Parathyroid adenoma (tissue), 2 donors: Measurements from ENCODE around the gene FNBP1.

ENCODE experiments used
- H2AFZ ChIP-seq: fragments of 300-600 bp; sonication (generic); one replicate; pipeline ENCODE4 v1.7.0; 2017; ENCODE audit warnings: antibody characterized with exemption, mild to moderate bottlenecking
- H3K27ac ChIP-seq: fragments of 300-600 bp; sonication (generic); one replicate; pipeline ENCODE4 v1.7.0; 2017
- H3K27me3 ChIP-seq: fragments of 300-600 bp; sonication (generic); one replicate; pipeline ENCODE4 v1.7.0; 2017; ENCODE audit warnings: low read length; ENCODE audit not compliant: control insufficient read depth, insufficient read depth
- H3K36me3 ChIP-seq: fragments of 300-600 bp; sonication (generic); one replicate; pipeline ENCODE4 v1.7.0; 2017; ENCODE audit warnings: low read length; ENCODE audit not compliant: control insufficient read depth, insufficient read depth
- H3K4me1 ChIP-seq: fragments of 300-600 bp; sonication (generic); one replicate; pipeline ENCODE4 v1.7.0; 2017; ENCODE audit warnings: control low read depth
- H3K4me2 ChIP-seq: fragments of 300-600 bp; sonication (generic); one replicate; pipeline ENCODE4 v1.7.0; 2017; ENCODE audit warnings: low read length
- H3K4me3 ChIP-seq: fragments of 300-600 bp; sonication (generic); one replicate; pipeline ENCODE4 v1.7.0; 2017; ENCODE audit warnings: low read depth, low read length
- H3K79me2 ChIP-seq: fragments of 300-600 bp; sonication (generic); one replicate; pipeline ENCODE4 v1.7.0; 2017; ENCODE audit warnings: control low read depth
- H3K9ac ChIP-seq: fragments of 300-600 bp; sonication (generic); one replicate; pipeline ENCODE4 v1.7.0; 2017; ENCODE audit warnings: mild to moderate bottlenecking
- H3K9me3 ChIP-seq: fragments of 300-600 bp; sonication (generic); one replicate; pipeline ENCODE4 v1.7.0; 2017; ENCODE audit warnings: low read length; ENCODE audit not compliant: control insufficient read depth
- TF ChIP-seq, protein P1 (sequence below): fragments of 300-600 bp; sonication (generic); IDR thresholded peaks from one replicate; pipeline ENCODE4 v1.7.0; 2017; ENCODE audit warnings: antibody characterized with exemption, mild to moderate bottlenecking
- donor health status: primary hyperparathyroidism.

FNBP1 gene

DNA sequence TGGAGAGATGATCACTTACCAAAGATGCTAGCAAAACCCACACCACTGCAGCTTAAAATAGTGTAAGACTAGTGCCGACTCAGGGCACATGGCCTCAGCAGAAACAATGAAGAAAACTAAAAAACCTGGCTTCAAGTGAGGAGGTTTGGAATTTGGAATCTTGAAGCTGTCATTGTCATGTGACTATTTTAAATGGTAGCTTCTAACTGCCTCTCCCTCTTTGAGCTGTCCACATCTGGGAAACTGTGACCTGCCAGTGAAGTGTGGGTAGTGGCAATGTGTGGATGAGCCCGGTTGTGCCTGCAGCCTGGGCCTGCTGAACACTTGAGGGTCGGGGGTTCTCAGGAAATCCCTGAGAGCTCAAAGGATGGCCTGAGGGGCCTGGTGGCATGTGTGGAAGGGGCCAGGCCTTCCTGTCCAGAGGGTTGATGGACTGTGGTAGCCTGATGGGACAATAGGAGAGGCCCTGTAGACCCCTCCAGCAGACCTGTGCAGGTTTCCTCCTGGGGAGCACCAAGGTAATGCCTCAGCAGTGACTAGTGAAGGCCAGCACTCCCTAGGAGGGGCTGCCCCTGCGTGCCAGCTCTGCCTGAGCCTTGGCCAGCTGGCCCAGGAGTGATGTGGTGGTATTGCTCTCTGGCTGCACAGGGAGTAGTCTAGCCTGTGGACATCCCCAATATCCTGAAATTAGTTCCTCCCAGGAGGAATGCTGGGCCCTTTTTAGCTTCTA, 194.1 kb downstream of the FNBP1 start:
- no peaks in the 10 kb centered on the region for H3K9me3 ChIP-seq
- H3K4me3 ChIP-seq, result no peak overlapping the region
- H2AFZ ChIP-seq, result no peak overlapping the region
- no peaks in the 10 kb centered on the region for H3K36me3 ChIP-seq
- H3K9ac ChIP-seq, result no peak overlapping the region
- no peak overlapping the region for H3K27ac ChIP-seq
- TF ChIP-seq, protein P1, sequence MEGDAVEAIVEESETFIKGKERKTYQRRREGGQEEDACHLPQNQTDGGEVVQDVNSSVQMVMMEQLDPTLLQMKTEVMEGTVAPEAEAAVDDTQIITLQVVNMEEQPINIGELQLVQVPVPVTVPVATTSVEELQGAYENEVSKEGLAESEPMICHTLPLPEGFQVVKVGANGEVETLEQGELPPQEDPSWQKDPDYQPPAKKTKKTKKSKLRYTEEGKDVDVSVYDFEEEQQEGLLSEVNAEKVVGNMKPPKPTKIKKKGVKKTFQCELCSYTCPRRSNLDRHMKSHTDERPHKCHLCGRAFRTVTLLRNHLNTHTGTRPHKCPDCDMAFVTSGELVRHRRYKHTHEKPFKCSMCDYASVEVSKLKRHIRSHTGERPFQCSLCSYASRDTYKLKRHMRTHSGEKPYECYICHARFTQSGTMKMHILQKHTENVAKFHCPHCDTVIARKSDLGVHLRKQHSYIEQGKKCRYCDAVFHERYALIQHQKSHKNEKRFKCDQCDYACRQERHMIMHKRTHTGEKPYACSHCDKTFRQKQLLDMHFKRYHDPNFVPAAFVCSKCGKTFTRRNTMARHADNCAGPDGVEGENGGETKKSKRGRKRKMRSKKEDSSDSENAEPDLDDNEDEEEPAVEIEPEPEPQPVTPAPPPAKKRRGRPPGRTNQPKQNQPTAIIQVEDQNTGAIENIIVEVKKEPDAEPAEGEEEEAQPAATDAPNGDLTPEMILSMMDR, result no peak
- H3K4me2 ChIP-seq, result no peak overlapping the region
- H3K79me2 ChIP-seq, result no peaks in the 10 kb centered on the region
- no peaks in the 10 kb centered on the region for H3K27me3 ChIP-seq
- no peaks in the 10 kb centered on the region for H3K4me1 ChIP-seq

DNA sequence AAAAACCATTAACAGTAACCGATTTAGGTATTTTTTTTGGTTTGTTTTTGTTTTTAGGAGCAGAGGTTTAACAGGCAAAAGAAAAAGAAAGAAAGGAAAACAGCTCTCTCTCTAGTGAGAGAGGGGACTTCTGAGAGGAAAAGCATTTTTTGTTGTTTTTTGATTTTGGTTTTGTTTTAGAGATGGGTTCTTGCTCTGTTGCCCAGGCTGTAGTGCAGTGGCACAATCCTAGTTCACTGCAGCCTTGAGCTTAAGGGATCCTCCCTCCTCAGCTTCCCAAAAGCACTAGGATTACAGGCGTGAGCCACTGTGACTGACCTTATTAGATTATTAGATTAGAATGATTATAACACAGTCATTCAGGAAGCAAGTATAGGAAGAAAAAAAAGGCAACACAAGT, 197.6 kb downstream of the FNBP1 start:
- no peak overlapping the region for H3K4me2 ChIP-seq
- TF ChIP-seq, protein P1, result no peak
- H3K9me3 ChIP-seq, result no peaks in the 10 kb centered on the region
- H3K79me2 ChIP-seq, result no peaks in the 10 kb centered on the region
- no peak overlapping the region for H3K27ac ChIP-seq
- H3K27me3 ChIP-seq, result no peaks in the 10 kb centered on the region
- no peak overlapping the region for H3K4me3 ChIP-seq
- H3K36me3 ChIP-seq, result no peaks in the 10 kb centered on the region
- H2AFZ ChIP-seq, result no peak overlapping the region
- H3K4me1 ChIP-seq, result no peaks in the 10 kb centered on the region
- no peak overlapping the region for H3K9ac ChIP-seq

DNA sequence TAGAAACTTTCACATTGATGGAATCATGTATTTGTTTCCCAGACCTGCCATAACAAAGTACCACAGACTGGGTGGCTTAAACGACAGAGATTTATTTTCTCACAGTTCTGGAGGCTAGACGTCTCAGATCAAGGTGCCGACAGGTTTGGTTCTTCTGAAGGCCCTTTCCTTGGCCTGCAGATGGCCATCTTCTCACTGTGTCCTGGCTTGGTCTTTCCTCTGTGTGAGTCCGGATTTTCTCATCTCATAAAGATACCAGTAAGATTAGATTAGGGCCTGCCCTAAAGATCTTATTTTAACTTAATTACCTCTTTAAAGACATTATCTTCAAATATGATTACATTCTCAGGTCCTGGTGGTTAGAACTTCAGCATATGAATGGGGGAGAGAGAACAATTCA, 201.9 kb downstream of the FNBP1 start:
- Histone ChIP-seq H3K4me3 (no peak overlapping the region), H3K27me3 (no peaks in the 10 kb centered on the region), H3K27ac (no peak overlapping the region), H3K9ac (no peak overlapping the region), H2AFZ (no peak overlapping the region), H3K4me1 (no peaks in the 10 kb centered on the region), H3K79me2 (peaks cover 10% of the 10 kb centered on the region), H3K4me2 (no peak overlapping the region), H3K36me3 (no peaks in the 10 kb centered on the region), H3K9me3 (no peaks in the 10 kb centered on the region)
- TF ChIP-seq, protein P1, result no peak

DNA sequence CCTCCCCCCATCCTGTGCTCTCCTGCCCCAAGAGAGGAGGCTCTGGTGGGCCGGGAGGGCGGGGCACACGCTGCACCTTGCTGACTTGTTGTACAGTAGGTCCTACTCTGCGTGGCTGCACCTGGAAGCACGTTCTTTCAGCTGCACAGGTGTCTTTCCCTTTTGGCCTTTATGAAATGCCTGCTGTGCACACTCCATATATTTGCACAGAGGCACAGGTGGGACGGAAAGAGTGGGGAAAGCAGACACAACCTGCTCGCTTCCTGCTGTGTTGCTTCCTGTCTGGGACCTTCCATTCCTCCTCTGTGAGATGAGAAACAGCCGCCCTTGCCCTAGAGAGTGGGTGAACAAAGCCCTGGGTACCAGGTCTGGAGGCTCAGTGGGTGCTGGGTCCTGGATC, 203.0 kb downstream of the FNBP1 start:
- Histone ChIP-seq H3K27ac (no peak overlapping the region), H3K36me3 (no peaks in the 10 kb centered on the region)

More for the DNA sequence above, 203.0 kb downstream of the FNBP1 start:
- no peak overlapping the region for H3K9ac ChIP-seq
- no peaks in the 10 kb centered on the region for H3K9me3 ChIP-seq
- no peak overlapping the region for H3K4me2 ChIP-seq
- TF ChIP-seq, protein P1, result no peak
- no peaks in the 10 kb centered on the region for H3K27me3 ChIP-seq
- H3K79me2 ChIP-seq, result peaks cover 16% of the 10 kb centered on the region
- no peaks in the 10 kb centered on the region for H3K4me1 ChIP-seq
- H2AFZ ChIP-seq, result no peak overlapping the region
- no peak overlapping the region for H3K4me3 ChIP-seq
